Adipocyte (in vitro differentiated cells): ENCODE results near the gene CCDC167.

ENCODE experiments used
- DNase-seq: peaks from one replicate; pipeline ENCODE4 v3.0.0-alpha.2; 2015; ENCODE audit warnings: low read depth
- H3K27me3 ChIP-seq: replicated peaks from 2 replicates; pipeline ENCODE4 v1.7.0; 2013; ENCODE audit warnings: mild to moderate bottlenecking, low read length, moderate library complexity; ENCODE audit not compliant: control insufficient read depth, insufficient read depth
- H3K36me3 ChIP-seq: 2 replicates; pipeline ENCODE4 v1.7.0; 2013; ENCODE audit warnings: low read length, mild to moderate bottlenecking, moderate library complexity; ENCODE audit not compliant: control insufficient read depth, insufficient read depth, severe bottlenecking
- H3K4me1 ChIP-seq: 2 replicates; pipeline ENCODE4 v1.7.0; 2013; ENCODE audit warnings: mild to moderate bottlenecking, low read length, moderate library complexity; ENCODE audit not compliant: control insufficient read depth, insufficient read depth
- H3K4me3 ChIP-seq: 2 replicates; pipeline ENCODE4 v1.7.0; 2013; ENCODE audit warnings: mild to moderate bottlenecking, low read length, moderate library complexity
- H3K9ac ChIP-seq: 2 replicates; pipeline ENCODE4 v1.7.0; 2013; ENCODE audit warnings: mild to moderate bottlenecking, low read length, moderate library complexity
- H3K9me3 ChIP-seq: 2 replicates; pipeline ENCODE4 v1.7.0; 2013; ENCODE audit warnings: mild to moderate bottlenecking, low read length, moderate library complexity; ENCODE audit not compliant: control insufficient read depth

Gene CCDC167

GRCh38 chr6:37516920-37517405 is 17.3 kb upstream of the CCDC167 start:
- DNase-seq = peak; percentile 19
- H3K9ac ChIP-seq = no peak overlapping the region
- H3K4me3 ChIP-seq = no peak overlapping the region
- no peaks in the 10 kb centered on the region for H3K36me3 ChIP-seq
- H3K27me3 ChIP-seq = peaks cover 36% of the 10 kb centered on the region
- H3K9me3 ChIP-seq = peaks cover 7% of the 10 kb centered on the region
- H3K4me1 ChIP-seq = peaks cover 29% of the 10 kb centered on the region

GRCh38 chr6:37516076-37516919 is 16.6 kb upstream of the CCDC167 start:
- Histone ChIP-seq H3K9me3 (peaks cover 7% of the 10 kb centered on the region), H3K36me3 (no peaks in the 10 kb centered on the region), H3K4me3 (no peak overlapping the region), H3K9ac (no peak overlapping the region), H3K4me1 (peaks cover 29% of the 10 kb centered on the region), H3K27me3 (peaks cover 36% of the 10 kb centered on the region)
- DNase-seq = no peak

GRCh38 chr6:37515712-37516075 is 16.0 kb upstream of the CCDC167 start:
- no peak for DNase-seq

DNA sequence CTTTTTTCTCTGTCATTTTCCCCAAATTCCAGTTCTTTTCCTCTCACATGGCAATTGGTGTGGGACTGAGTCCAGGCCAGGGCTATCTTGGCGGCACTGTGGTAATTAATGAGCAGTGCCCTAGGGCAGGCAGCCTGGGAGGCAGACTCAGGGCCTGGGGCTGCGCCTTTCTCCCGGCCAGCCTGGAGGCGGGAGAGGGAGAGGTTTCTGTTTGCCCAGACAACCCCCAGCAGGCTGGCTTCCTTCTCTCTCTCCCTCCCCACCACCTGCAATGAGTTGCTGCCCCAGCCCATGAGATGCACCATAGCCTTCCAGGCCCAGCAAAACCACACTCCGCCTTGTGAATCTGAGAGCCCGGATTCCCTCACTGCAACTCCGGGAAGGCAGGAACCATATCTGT is 15.1 kb upstream of the CCDC167 start:
- no peaks in the 10 kb centered on the region for H3K36me3 ChIP-seq
- H3K9me3 ChIP-seq = peaks cover 7% of the 10 kb centered on the region
- H3K4me1 ChIP-seq = peaks cover 29% of the 10 kb centered on the region
- no peak overlapping the region for H3K4me3 ChIP-seq
- no peak for DNase-seq
- H3K9ac ChIP-seq = no peak overlapping the region
- peaks cover 42% of the 10 kb centered on the region for H3K27me3 ChIP-seq

More at GRCh38 chr6:37515712-37516075, 16.0 kb upstream of the CCDC167 start:
- H3K27me3 ChIP-seq = peaks cover 37% of the 10 kb centered on the region
- no peak overlapping the region for H3K9ac ChIP-seq
- peaks cover 7% of the 10 kb centered on the region for H3K9me3 ChIP-seq
- H3K4me1 ChIP-seq = peaks cover 29% of the 10 kb centered on the region
- H3K4me3 ChIP-seq = no peak overlapping the region
- no peaks in the 10 kb centered on the region for H3K36me3 ChIP-seq

DNA sequence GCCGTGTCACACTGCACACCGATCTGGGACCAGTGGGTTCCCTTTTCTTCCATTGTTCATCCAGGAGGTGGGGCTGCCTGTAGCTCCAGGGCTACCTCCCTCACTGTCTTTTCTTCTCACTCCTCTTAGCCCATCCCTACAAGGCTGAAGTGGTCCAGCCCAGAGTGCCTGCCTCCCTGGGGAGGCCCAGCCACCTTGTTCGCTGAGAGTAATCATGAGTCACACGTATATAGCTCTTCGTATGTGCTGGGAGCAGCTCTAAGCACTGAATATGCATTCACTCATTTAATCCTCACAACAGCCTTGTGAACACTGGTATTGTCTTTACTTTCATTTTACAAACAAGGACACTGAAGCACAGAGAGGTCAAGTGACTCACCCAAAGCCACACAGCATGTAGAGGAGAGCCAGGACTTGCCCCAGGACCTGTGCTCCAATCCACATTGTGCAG is 14.7 kb upstream of the CCDC167 start:
- no peaks in the 10 kb centered on the region for H3K36me3 ChIP-seq

GRCh38 chr6:37513576-37513975 is 13.9 kb upstream of the CCDC167 start:
- Histone ChIP-seq H3K9ac (no peak overlapping the region), H3K36me3 (no peaks in the 10 kb centered on the region), H3K9me3 (no peaks in the 10 kb centered on the region), H3K4me3 (no peak overlapping the region), H3K27me3 (peaks cover 45% of the 10 kb centered on the region), H3K4me1 (peaks cover 29% of the 10 kb centered on the region)
- DNase-seq = no peak

More for the DNA sequence above, 14.7 kb upstream of the CCDC167 start:
- Histone ChIP-seq H3K9me3 (peaks cover 7% of the 10 kb centered on the region), H3K4me3 (no peak overlapping the region), H3K9ac (no peak overlapping the region), H3K4me1 (peaks cover 29% of the 10 kb centered on the region), H3K27me3 (peaks cover 47% of the 10 kb centered on the region)
- no peak for DNase-seq

GRCh38 chr6:37513155-37513554 is 13.5 kb upstream of the CCDC167 start:
- Histone ChIP-seq H3K9me3 (no peaks in the 10 kb centered on the region), H3K9ac (no peak overlapping the region), H3K4me3 (no peak overlapping the region), H3K36me3 (no peaks in the 10 kb centered on the region), H3K4me1 (peaks cover 29% of the 10 kb centered on the region), H3K27me3 (peaks cover 45% of the 10 kb centered on the region)
- no peak for DNase-seq

GRCh38 chr6:37512400-37513011 is 12.8 kb upstream of the CCDC167 start:
- no peak for DNase-seq
- Histone ChIP-seq H3K9ac (no peak overlapping the region), H3K36me3 (no peaks in the 10 kb centered on the region), H3K27me3 (peaks cover 45% of the 10 kb centered on the region), H3K4me1 (peaks cover 23% of the 10 kb centered on the region), H3K9me3 (no peaks in the 10 kb centered on the region), H3K4me3 (no peak overlapping the region)

DNA sequence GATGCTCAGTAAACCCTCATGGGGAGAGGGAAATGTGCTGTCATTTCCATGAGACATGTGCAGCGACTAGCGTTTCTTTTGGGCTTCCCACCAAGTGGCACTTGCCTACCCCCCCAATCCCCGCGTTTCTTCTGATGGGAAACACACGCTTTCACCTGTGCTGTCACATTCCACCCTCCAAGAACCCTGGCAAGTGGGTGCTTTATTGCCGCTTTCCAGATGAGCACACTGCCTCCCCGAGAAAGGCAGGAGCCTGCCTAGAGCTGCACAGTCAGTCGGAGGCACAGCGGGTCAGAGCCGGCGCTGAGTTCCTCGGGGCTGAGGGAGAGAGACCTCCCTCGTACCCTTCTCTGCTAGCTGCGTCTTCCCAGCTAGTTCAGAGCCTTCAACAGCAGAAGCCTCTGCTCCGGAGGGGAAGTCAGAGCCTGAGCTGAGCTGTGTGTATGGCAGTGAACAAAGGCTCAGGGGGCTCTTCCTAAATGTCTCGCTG is 12.3 kb upstream of the CCDC167 start:
- H3K4me1 ChIP-seq = peaks cover 18% of the 10 kb centered on the region
- DNase-seq = no peak
- H3K36me3 ChIP-seq = no peaks in the 10 kb centered on the region
- no peaks in the 10 kb centered on the region for H3K9me3 ChIP-seq
- no peak overlapping the region for H3K9ac ChIP-seq
- peaks cover 47% of the 10 kb centered on the region for H3K27me3 ChIP-seq
- no peak overlapping the region for H3K4me3 ChIP-seq

- H3K4me1 ChIP-seq = peaks cover 11% of the 10 kb centered on the region
- H3K9me3 ChIP-seq = no peaks in the 10 kb centered on the region
- no peak overlapping the region for H3K4me3 ChIP-seq
- no peaks in the 10 kb centered on the region for H3K36me3 ChIP-seq
- peaks cover 51% of the 10 kb centered on the region for H3K27me3 ChIP-seq
- no peak overlapping the region for H3K9ac ChIP-seq
- no peak for DNase-seq
These were observed 11.5 kb upstream of the CCDC167 start for GRCh38 chr6:37511201-37511600.

DNA sequence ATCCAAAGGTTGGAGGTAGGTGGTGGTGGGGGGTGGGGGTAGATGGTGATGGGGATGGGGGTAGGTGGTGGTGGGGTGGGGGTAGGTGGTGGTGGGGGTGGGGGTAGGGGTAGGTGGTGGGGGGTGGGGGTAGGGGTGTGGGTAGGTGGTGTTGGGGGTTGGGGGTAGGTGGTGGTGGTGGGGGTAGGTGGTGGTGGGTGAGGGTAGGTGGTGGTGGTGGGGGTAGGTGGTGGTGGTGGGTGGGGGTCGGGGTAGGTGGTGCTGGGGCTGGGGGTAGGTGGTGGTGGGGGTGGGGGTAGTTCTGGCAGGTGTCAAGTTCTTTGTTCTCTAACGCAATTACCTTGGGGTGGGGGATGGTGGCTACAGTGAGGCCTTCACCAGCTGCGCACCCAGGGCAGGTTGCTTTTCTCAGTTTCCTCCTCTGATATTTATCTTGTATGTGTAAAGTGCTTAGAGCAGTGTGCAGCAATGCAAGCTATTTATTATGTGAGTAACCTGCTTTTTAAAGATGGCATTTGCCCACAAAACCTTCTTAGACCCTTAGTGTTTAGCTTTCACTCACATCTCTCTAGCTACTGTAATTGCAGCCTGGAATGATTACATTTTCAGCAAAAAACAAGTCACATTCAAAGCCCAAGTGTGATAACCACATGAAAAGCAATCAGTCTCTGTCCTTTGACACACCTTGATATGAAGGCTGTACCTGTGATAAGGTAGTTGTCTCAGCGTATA is 8.2 kb upstream of the CCDC167 start:
- DNase-seq = no peak
- no peaks in the 10 kb centered on the region for H3K9me3 ChIP-seq
- H3K9ac ChIP-seq = no peak overlapping the region
- peaks cover 47% of the 10 kb centered on the region for H3K27me3 ChIP-seq
- H3K4me3 ChIP-seq = no peak overlapping the region
- H3K4me1 ChIP-seq = no peaks in the 10 kb centered on the region
- H3K36me3 ChIP-seq = no peaks in the 10 kb centered on the region
